UCSD-AML1 (cell line): ENCODE measurements around the gene PROSER2.

ENCODE experiments used
- DNase-seq: peaks from one replicate; lab custom pipeline; 2025; ENCODE audit not compliant: unreplicated experiment; lab: John Stamatoyannopoulos, UW

PROSER2 gene

DNA sequence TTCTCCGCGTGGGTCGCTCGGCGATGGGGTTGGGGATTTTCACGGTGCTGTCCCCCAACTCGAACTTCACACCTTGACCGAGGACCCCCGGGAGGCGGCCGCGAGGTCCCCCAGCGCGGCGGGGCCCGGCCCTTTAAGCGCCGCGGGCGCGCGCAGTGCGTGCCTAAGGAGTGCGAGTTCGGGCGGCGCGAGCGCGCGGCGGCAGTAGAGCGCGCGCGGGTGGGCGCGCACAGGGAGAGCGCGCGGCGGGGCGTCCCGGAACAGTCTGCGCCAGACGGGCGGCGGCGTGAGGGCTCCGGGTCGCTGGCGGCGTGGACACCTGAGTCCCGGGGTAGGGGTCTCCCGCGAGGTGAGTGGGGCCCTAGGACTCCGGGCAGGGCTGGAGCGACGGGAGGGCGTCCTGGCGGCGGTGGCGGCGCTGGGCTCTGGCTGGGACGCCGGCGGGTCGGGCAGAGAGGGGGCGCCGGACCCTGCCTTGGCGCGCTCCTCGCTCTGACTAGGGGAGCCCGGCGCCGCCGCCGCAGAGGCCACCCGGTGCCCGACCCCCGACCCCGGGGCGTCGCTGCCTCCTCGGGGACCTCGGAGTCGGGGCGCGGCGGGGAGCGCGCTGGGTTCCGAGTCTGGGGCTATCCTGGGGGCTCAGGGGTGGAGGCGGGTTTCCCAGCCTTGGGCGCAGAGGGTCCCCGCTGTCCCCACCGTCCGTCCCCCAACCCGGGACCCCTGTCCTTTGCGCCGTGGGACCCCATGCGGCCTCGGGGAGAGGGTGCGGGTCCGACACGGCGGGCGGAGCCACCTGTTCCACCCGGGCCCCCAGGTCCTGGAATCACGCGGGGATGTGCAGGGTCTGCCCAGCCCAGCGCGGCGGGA is at the start of gene PROSER2:
Gene PROSER2 (plus strand): TSS at position 235 of the 867 bp plus-strand sequence. CDS start 28,722 bp downstream, outside the sequence.
- DNase-seq = peak; percentile 75

- no peak for DNase-seq
These were observed 49.3 kb upstream of the PROSER2 start for GRCh38 chr10:11773761-11774441.

DNA sequence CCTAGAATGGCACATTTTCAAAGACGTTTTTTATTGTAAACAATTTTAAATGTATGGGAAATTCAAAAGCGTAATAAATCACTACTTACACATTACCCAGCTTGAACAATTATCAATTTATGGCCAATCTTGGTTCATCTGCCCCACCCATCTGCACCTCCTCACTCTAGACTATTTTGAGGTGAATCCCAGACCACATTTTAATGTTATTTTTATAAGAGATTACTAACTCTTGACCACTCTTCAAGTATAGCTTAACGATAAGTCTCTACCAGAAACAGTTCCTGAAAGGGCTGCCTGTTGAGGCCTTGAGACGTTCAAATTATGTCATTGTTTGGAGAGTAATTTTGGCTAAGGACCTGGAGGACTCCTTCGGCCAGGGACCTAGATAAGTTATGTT is 47.7 kb upstream of the PROSER2 start:
- no peak for DNase-seq

GRCh38 chr10:11776080-11776479 is 47.1 kb upstream of the PROSER2 start:
- no peak for DNase-seq

DNA sequence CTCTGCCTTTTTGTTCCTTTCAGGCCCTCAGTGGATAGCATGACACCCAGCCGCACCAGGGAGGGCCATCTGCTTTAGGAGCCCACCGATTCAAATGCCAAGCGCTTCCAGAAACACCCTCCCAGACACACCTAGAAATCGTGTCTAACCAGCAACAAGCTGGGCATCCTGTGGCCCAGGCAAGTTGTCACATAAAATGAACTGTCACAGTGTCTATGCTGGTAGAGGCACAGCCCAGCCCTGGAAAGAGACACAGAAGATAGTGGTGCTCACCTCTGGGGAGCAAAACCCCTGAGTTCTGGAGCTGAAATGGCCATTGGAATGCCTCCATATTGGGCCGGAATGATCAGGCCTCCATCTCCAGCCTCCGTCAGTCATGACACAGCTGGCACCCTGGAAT is 42.0 kb upstream of the PROSER2 start:
- DNase-seq = no peak

DNA sequence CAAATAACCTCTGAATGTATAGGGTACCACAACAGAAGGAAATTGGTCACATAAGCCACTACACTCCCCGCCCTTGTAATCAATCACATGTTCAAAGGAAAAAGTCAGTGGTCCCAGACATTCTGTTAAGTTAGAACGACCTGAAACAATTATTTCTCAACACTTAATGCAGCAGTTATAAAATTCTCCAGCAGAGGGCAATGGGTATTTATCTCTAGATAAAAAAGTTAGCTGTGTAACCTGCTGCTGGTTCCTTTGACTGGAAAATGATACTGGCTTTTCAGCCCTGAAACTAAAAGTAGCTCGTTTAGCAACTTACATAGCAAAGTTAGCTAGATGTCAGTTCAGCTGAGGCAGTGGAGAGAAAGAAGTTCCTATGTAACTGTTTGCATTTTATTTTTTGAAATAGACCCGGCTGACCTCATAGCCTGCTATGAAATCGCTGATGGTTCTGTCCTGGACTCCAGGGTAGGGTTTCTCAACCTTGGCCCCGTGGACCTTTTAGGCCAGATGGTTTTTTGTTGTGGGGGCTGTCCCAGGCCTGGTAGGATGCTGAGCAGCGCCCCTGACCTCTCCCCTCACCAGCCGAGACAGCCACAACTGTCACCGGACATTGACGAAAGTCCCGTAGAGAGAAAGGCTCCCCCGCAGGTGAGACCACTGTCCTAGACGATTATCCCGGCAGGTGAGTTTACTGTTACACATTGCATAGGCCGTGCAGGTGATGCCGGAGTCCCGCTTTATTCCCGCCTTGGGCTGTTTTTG is 40.2 kb upstream of the PROSER2 start:
- no peak for DNase-seq

DNA sequence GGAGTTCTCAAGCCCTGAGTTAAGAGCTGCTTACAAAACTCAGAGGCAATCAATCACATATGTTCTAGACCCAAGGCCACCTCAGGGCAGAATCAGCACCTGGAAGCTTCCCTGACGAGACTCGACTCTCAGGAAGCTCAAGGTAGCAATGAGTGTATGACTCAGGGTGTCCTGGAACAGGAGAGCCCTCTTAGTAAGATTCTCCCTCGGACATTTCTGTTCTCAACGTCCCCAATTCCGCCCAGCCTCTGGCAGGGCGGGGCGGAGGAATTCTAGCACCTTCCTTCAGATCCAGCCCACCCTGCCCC is 39.6 kb upstream of the PROSER2 start:
- DNase-seq = no peak

DNA sequence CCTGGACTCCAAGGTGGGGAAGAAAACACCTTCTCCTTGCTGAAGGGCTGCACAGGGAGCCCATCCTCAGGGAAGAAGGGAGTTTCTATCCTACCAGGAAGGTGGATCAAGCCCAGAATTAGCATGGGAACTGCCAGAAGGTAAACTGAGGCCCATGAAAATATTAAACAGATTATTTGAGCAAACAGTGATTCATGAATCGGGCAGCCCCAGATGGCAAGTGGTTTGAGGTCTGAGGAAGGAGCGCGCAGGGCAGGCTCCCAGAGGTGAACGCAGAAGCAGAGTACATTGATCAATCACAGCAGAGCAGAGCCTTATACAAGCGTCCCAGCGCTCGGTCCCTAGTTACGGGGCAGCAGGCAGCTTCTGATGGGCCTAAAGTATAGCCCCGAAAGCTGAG is 35.8 kb upstream of the PROSER2 start:
- DNase-seq = no peak

GRCh38 chr10:11787846-11788245 is 35.3 kb upstream of the PROSER2 start:
- DNase-seq = no peak

DNA sequence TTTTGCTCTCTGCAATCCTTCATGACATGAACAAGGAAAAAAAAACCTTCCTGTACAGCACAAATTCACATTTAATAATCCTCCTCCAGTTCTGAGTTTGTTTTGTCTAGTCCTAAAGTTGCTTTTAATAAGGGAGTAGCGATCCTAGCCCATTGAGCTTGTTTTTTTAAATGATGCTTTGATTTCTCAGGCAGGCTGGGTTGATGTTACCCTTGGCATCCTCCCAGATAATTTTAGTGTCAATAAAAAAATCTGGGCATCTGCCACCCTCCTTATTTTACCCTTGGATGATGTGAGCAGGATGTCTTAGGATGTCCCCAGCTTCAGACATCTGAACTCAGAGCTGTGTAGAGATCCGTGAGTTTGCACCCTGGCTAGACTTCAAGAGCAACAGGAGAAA is 33.9 kb upstream of the PROSER2 start:
- no peak for DNase-seq

DNA sequence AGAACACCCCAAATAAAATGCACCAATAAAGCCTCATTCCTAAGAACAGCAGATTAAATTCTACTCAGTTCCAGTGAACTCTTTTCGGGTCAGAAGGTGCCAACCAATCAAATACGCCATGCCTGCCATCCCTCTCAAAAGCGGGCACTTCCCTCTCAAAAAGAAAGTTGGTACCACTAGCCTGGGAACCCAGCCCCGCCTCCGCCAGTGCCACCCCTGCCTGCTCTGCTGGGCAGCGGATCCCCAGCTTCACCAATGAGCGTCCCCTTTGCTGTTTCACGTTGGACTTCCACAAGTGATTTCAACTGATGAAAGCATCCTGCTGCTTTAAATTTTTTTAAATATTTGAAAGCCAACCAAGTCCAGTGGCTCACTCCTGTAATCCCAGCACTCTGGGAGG is 33.2 kb upstream of the PROSER2 start:
- DNase-seq = no peak

GRCh38 chr10:11793762-11794479 is 29.2 kb upstream of the PROSER2 start:
- DNase-seq = no peak

GRCh38 chr10:11794566-11794965 is 28.6 kb upstream of the PROSER2 start:
- no peak for DNase-seq

GRCh38 chr10:11795101-11795920 is 27.8 kb upstream of the PROSER2 start:
- DNase-seq = no peak

DNA sequence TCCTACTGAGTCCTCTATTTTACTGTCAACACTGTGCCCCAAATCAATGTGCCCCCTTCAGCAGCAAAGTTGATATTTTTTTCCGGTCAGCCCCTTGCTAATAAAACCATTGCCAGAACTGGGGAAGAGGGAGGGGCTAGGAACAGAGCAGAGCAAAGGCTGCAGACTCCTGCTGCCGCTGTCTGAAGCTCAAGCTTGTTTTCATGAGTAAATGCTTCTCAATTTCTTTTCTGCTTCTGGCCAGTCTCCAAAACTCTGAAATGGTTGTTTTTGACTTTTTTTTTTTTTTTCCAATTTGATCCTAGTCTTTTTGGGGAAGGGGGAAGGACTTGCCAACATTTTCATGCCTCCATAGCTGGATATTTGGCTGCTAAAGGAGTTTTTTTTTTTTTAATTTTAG is 26.7 kb upstream of the PROSER2 start:
- no peak for DNase-seq

- DNase-seq = no peak
These were observed 25.9 kb upstream of the PROSER2 start for GRCh38 chr10:11797281-11797680.

GRCh38 chr10:11797847-11798633 is 25.1 kb upstream of the PROSER2 start:
- no peak for DNase-seq

DNA sequence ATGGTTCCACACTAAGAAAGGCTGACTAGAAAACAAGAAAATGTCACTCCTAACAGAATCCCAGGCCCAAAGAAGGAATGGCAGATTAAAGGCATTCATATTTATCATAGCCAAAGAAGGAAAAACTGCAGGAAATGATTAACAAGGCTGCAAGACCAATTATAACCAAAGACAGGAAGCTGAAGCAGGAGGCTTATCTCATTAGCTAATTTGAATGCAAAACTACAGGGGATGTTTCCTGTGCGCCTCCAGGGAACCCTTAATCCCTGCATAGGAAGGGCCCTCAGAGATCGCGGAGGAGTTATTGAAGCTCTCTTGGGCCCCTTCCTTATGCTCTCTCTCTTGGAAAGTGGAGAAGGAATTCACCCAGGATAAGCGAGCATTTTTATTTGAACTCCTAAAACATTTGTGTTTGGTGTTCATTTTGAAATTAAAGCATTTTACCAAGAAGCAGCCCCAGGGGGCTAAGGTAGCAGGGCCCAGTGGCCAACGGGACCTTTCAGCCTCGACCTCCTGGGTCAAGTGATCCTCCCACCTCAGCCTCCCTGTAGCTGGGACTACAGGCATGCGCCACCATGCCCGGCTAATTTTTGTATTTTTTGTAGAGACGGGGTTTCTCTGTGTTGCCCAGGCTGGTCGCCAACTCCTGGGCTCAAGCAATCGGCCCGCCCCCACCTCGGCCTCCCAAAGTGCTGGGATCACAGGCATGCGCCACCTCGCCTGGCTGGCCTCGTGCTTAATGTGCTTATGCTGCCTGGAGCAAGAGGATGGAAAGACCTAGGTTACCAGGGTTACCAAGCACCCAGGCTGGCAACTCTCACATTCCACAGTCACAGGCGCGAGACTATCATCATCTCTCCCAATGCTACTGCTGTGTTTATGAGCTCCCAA is 24.1 kb upstream of the PROSER2 start:
- DNase-seq = peak; percentile 43

GRCh38 chr10:11799736-11800080 is 23.4 kb upstream of the PROSER2 start:
- no peak for DNase-seq
